NCI-H1048 (cell line): ENCODE results near the gene ZNF330.

Experiments used
- DNase-seq: peaks from one replicate; lab custom pipeline; 2025; lab: John Stamatoyannopoulos, UW

The ZNF330 gene

DNA sequence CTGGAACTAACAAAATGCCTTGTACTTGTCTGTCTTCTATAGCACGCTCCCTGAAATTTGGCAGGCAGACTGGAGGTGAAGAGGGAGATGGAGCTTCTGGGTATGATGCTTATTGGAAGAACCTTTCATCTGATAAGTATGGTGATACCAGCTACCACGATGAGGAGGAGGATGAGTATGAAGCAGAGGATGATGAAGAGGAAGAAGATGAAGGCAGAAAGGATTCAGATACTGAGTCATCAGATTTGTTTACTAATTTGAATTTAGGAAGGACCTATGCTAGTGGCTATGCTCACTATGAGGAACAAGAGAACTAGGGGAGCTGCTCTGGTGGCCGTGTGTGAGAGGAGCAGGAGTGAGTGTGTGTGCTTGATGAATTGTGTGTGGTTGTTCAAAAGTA is 13.0 kb downstream of the ZNF330 start:
- DNase-seq, result no peak

- no peak for DNase-seq
Observed at GRCh38 chr4:141238186-141238585, 17.5 kb downstream of the ZNF330 start.

- DNase-seq, result no peak
Observed at GRCh38 chr4:141240259-141240658, 19.6 kb downstream of the ZNF330 start.

DNA sequence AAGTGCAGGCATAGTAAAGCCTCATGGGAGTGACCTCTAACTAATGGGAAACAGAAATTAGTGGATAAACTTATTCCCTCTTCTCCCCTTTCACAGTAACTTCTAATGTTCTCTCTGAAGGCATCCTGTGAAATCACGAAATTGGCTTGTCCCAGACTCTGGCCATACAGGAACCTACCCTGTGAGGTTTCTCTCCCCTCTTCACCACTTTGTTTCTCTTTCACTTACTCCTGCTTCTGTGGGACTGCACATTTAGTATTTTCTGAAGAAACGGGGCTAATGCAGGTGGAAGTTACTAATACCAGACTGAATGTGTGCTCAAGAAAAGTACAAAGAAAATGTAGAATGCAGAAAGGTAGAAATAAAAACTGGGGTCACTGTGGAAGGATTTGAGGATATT is 20.0 kb downstream of the ZNF330 start:
- DNase-seq, result no peak

DNA sequence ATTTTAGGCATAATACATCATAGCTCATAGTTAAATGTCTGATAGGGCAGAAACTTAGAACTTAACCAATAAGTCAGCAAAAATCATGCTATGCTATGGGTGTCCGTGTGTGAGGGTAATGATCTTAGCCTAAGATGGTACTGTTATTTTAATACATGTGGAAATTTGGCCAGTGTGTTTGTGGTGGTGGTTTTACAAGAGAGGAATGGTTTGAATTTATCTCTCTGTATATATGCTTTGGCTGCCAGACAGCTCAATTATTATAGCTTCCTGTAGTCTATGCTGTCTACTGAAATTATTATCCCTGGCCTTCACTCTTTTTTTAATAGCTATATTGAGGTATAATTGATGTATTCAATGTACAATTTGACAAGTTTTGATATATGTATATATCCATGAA is 21.3 kb downstream of the ZNF330 start:
- DNase-seq, result no peak

DNA sequence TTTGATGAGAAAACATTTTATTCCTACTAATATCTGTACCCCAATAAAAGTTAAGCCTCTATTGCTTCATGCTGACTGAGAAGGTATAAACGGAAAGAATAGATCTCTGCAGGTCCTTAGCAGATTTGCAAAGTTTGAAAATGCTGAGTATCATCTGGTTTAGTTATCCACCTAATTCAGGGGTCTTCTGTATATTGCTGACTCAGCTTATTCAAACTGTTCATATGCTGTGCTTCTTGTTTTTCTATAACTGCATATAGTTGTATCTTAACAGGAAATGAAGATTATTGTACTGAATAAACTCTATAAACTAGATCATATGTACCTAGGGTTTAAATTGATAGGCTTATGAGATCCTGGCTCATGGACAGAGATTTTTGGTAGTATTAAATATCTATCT is 23.7 kb downstream of the ZNF330 start:
- DNase-seq, result no peak

DNA sequence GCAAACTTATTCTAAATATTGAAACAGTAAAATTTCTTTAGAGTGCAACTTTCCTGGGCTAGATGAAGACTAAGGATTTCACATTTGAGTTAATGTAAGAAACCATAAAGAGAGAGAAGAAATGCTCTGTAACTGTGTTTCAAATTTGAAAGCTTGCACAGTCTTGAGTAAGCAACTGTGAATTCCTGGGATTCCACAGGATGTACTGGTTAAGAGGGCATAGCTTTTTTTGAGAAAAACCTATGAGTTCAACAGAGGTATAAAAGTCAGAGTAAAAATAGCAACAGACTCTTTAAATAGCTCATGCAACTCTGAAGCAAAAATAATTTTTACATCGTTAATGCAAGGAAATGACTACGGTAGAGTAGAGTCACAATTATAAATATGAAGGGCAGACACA is 25.5 kb downstream of the ZNF330 start:
- no peak for DNase-seq

GRCh38 chr4:141246683-141247429 is 26.2 kb downstream of the ZNF330 start:
- no peak for DNase-seq

GRCh38 chr4:141247430-141247780 is 26.7 kb downstream of the ZNF330 start:
- DNase-seq, result no peak

- DNase-seq, result no peak
Observed at GRCh38 chr4:141248029-141248428, 27.3 kb downstream of the ZNF330 start.

DNA sequence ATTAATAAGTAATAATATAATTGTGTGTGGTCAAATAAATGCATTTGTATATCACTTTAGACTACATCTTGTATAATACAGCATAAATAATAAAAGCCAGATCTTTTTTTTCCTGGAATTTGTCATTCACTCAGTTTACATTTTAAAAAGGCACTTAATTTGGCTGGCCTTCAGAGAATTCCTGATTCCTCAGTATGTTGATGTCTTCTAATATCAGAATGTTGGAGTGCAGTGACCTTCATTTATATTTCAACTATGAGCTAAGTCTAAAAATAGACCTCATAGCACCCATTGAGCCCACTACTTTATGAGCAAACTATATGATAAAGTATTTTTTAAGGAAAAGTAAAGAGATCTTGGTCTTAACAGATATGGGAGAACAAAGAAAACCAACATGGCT is 27.8 kb downstream of the ZNF330 start:
- DNase-seq, result no peak

GRCh38 chr4:141254326-141254725 is 33.6 kb downstream of the ZNF330 start:
- no peak for DNase-seq

- DNase-seq, result no peak
Observed at GRCh38 chr4:141255016-141255415, 34.3 kb downstream of the ZNF330 start.

DNA sequence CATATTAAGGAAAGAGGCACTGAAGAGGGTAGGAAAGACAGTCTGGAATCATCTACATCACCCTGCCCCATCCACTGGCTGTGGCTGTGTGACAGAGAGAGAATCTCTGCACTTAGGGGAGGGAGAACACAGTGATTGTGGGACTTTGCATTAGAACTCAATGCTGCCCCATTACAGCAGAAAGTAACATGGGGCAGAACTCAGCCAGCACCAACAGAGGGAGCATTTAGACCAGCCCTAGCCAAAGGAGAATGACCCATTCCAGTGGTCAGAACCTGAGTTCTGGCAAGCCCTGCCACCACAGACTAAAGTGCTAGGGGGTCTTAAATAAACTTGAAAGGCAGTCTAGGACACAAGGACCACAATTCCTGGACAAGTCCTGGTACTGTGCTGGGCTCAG is 37.9 kb downstream of the ZNF330 start:
- DNase-seq, result no peak

GRCh38 chr4:141275834-141276233 is 55.1 kb downstream of the ZNF330 start:
- DNase-seq, result no peak

- no peak for DNase-seq
Observed at GRCh38 chr4:141283152-141283551, 62.5 kb downstream of the ZNF330 start.

GRCh38 chr4:141283563-141283962 is 62.9 kb downstream of the ZNF330 start:
- no peak for DNase-seq
